Measurements from ENCODE around the gene MOB4.
"Not testable (repeated sequence)": the region's sequence is repeated elsewhere in the genome, so short reads cannot be mapped to it uniquely, and the experiment has no call there.

MOB4 gene

GRCh38 chr2:197514754-197515153, 1.1 kb upstream of the MOB4 start:
- H3K27me3 ChIP-seq (ENCODE audit: control insufficient read depth in 1 of 2, insufficient read depth in 2 of 2, low read length in 2 of 2): no peaks in the 10 kb centered on the region
- no peaks in the 10 kb centered on the region for H3K9me3 ChIP-seq (ENCODE audit: control insufficient read depth in 2 of 2, low read length in 2 of 2)
- no peaks in the 10 kb centered on the region for H3K36me3 ChIP-seq (ENCODE audit: control insufficient read depth in 2 of 2, insufficient read depth in 2 of 2, low read length in 2 of 2)
- peak overlapping the region; percentile 95 for H3K9ac ChIP-seq (ENCODE audit: low read length in 2 of 2)
- H3K4me1 ChIP-seq (ENCODE audit: control insufficient read depth, insufficient read depth, low read length): peaks cover 5% of the 10 kb centered on the region
- H3K4me3 ChIP-seq (ENCODE audit: low read length in 2 of 2): peak overlapping the region in 1 of 2 donors; percentile 91
- peak overlapping the region; percentile 93 for H3K27ac ChIP-seq (ENCODE audit: low read length)

GRCh38 chr2:197515315-197515738, 539 bp upstream of the MOB4 start:
- peak overlapping the region; percentile 91 to 98 for H3K4me3 ChIP-seq (ENCODE audit: low read length in 2 of 2)
- peaks cover 5% of the 10 kb centered on the region for H3K4me1 ChIP-seq (ENCODE audit: control insufficient read depth, insufficient read depth, low read length)
- H3K27me3 ChIP-seq (ENCODE audit: control insufficient read depth in 1 of 2, insufficient read depth in 2 of 2, low read length in 2 of 2): no peaks in the 10 kb centered on the region
- H3K36me3 ChIP-seq (ENCODE audit: control insufficient read depth in 2 of 2, insufficient read depth in 2 of 2, low read length in 2 of 2): no peaks in the 10 kb centered on the region
- no peaks in the 10 kb centered on the region for H3K9me3 ChIP-seq (ENCODE audit: control insufficient read depth in 2 of 2, low read length in 2 of 2)
- peak overlapping the region; percentile 93 for H3K27ac ChIP-seq (ENCODE audit: low read length)
- peak overlapping the region; percentile 95 for H3K9ac ChIP-seq (ENCODE audit: low read length in 2 of 2)

GRCh38 chr2:197516393-197516761, 511 bp downstream of the MOB4 start:
- Histone ChIP-seq H3K27me3 (ENCODE audit: control insufficient read depth in 1 of 2, insufficient read depth in 2 of 2, low read length in 2 of 2) (no peaks in the 10 kb centered on the region), H3K9me3 (ENCODE audit: control insufficient read depth in 2 of 2, low read length in 2 of 2) (no peaks in the 10 kb centered on the region), H3K9ac (ENCODE audit: low read length in 2 of 2) (peak overlapping the region; percentile 95), H3K36me3 (ENCODE audit: control insufficient read depth in 2 of 2, insufficient read depth in 2 of 2, low read length in 2 of 2) (no peaks in the 10 kb centered on the region), H3K4me1 (ENCODE audit: control insufficient read depth, insufficient read depth, low read length) (peaks cover 5% of the 10 kb centered on the region), H3K27ac (ENCODE audit: low read length) (peak overlapping the region; percentile 93), H3K4me3 (ENCODE audit: low read length in 2 of 2) (peak overlapping the region; percentile 91 to 98)

GRCh38 chr2:197517150-197517549, 1.3 kb downstream of the MOB4 start:
- H3K4me3 ChIP-seq (ENCODE audit: low read length in 2 of 2): peak overlapping the region; percentile 91 to 98
- peaks cover 5% of the 10 kb centered on the region for H3K4me1 ChIP-seq (ENCODE audit: control insufficient read depth, insufficient read depth, low read length)
- H3K36me3 ChIP-seq (ENCODE audit: control insufficient read depth in 2 of 2, insufficient read depth in 2 of 2, low read length in 2 of 2): no peaks in the 10 kb centered on the region
- H3K27ac ChIP-seq (ENCODE audit: low read length): no peak overlapping the region
- H3K9me3 ChIP-seq (ENCODE audit: control insufficient read depth in 2 of 2, low read length in 2 of 2): no peaks in the 10 kb centered on the region
- peak overlapping the region; percentile 95 for H3K9ac ChIP-seq (ENCODE audit: low read length in 2 of 2)
- H3K27me3 ChIP-seq (ENCODE audit: control insufficient read depth in 1 of 2, insufficient read depth in 2 of 2, low read length in 2 of 2): no peaks in the 10 kb centered on the region

GRCh38 chr2:197538412-197538811, 22.5 kb downstream of the MOB4 start:
- peaks cover 9 to 21% of the 10 kb centered on the region in 2 donors for H3K36me3 ChIP-seq (ENCODE audit: control insufficient read depth in 2 of 2, insufficient read depth in 2 of 2, low read length in 2 of 2)
- no peak overlapping the region for H3K27ac ChIP-seq (ENCODE audit: low read length)
- no peak overlapping the region for H3K4me3 ChIP-seq (ENCODE audit: low read length in 2 of 2)

GRCh38 chr2:197539734-197540133, 23.9 kb downstream of the MOB4 start:
- Histone ChIP-seq H3K4me1 (ENCODE audit: control insufficient read depth, insufficient read depth, low read length) (no peaks in the 10 kb centered on the region), H3K9me3 (ENCODE audit: control insufficient read depth in 2 of 2, low read length in 2 of 2) (no peaks in the 10 kb centered on the region), H3K9ac (ENCODE audit: low read length in 2 of 2) (no peak overlapping the region), H3K4me3 (ENCODE audit: low read length in 2 of 2) (no peak overlapping the region), H3K27ac (ENCODE audit: low read length) (no peak overlapping the region), H3K27me3 (ENCODE audit: control insufficient read depth in 1 of 2, insufficient read depth in 2 of 2, low read length in 2 of 2) (no peaks in the 10 kb centered on the region), H3K36me3 (ENCODE audit: control insufficient read depth in 2 of 2, insufficient read depth in 2 of 2, low read length in 2 of 2) (peaks cover 14 to 23% of the 10 kb centered on the region in 2 donors)

More at GRCh38 chr2:197538412-197538811, 22.5 kb downstream of the MOB4 start:
- no peaks in the 10 kb centered on the region for H3K27me3 ChIP-seq (ENCODE audit: control insufficient read depth in 1 of 2, insufficient read depth in 2 of 2, low read length in 2 of 2)
- no peak overlapping the region for H3K9ac ChIP-seq (ENCODE audit: low read length in 2 of 2)
- H3K4me1 ChIP-seq (ENCODE audit: control insufficient read depth, insufficient read depth, low read length): no peaks in the 10 kb centered on the region
- H3K9me3 ChIP-seq (ENCODE audit: control insufficient read depth in 2 of 2, low read length in 2 of 2): no peaks in the 10 kb centered on the region

GRCh38 chr2:197543206-197543605, 27.3 kb downstream of the MOB4 start:
- peaks cover 10 to 25% of the 10 kb centered on the region in 2 donors for H3K36me3 ChIP-seq (ENCODE audit: control insufficient read depth in 2 of 2, insufficient read depth in 2 of 2, low read length in 2 of 2)
- no peaks in the 10 kb centered on the region for H3K4me1 ChIP-seq (ENCODE audit: control insufficient read depth, insufficient read depth, low read length)
- H3K4me3 ChIP-seq (ENCODE audit: low read length in 2 of 2): no peak overlapping the region
- no peak overlapping the region for H3K9ac ChIP-seq (ENCODE audit: low read length in 2 of 2)
- H3K27me3 ChIP-seq (ENCODE audit: control insufficient read depth in 1 of 2, insufficient read depth in 2 of 2, low read length in 2 of 2): no peaks in the 10 kb centered on the region
- no peak overlapping the region for H3K27ac ChIP-seq (ENCODE audit: low read length)
- no peaks in the 10 kb centered on the region for H3K9me3 ChIP-seq (ENCODE audit: control insufficient read depth in 2 of 2, low read length in 2 of 2)

GRCh38 chr2:197547163-197547900, 31.5 kb downstream of the MOB4 start:
- Histone ChIP-seq H3K9me3 (ENCODE audit: control insufficient read depth in 2 of 2, low read length in 2 of 2) (no peaks in the 10 kb centered on the region), H3K4me3 (ENCODE audit: low read length in 2 of 2) (no peak overlapping the region), H3K36me3 (ENCODE audit: control insufficient read depth in 2 of 2, insufficient read depth in 2 of 2, low read length in 2 of 2) (peaks cover 14 to 37% of the 10 kb centered on the region in 2 donors), H3K9ac (ENCODE audit: low read length in 2 of 2) (no peak overlapping the region), H3K4me1 (ENCODE audit: control insufficient read depth, insufficient read depth, low read length) (no peaks in the 10 kb centered on the region), H3K27me3 (ENCODE audit: control insufficient read depth in 1 of 2, insufficient read depth in 2 of 2, low read length in 2 of 2) (no peaks in the 10 kb centered on the region), H3K27ac (ENCODE audit: low read length) (no peak overlapping the region)

GRCh38 chr2:197548582-197548981, 32.7 kb downstream of the MOB4 start:
- no peak overlapping the region for H3K9ac ChIP-seq (ENCODE audit: low read length in 2 of 2)
- no peaks in the 10 kb centered on the region for H3K9me3 ChIP-seq (ENCODE audit: control insufficient read depth in 2 of 2, low read length in 2 of 2)
- H3K36me3 ChIP-seq (ENCODE audit: control insufficient read depth in 2 of 2, insufficient read depth in 2 of 2, low read length in 2 of 2): peaks cover 12 to 36% of the 10 kb centered on the region in 2 donors
- no peak overlapping the region for H3K4me3 ChIP-seq (ENCODE audit: low read length in 2 of 2)
- H3K27ac ChIP-seq (ENCODE audit: low read length): no peak overlapping the region
- H3K27me3 ChIP-seq (ENCODE audit: control insufficient read depth in 1 of 2, insufficient read depth in 2 of 2, low read length in 2 of 2): no peaks in the 10 kb centered on the region
- H3K4me1 ChIP-seq (ENCODE audit: control insufficient read depth, insufficient read depth, low read length): no peaks in the 10 kb centered on the region

GRCh38 chr2:197551260-197551659, 35.4 kb downstream of the MOB4 start:
- H3K9ac ChIP-seq (ENCODE audit: low read length in 2 of 2); H3K27me3 ChIP-seq (ENCODE audit: control insufficient read depth in 1 of 2, insufficient read depth in 2 of 2, low read length in 2 of 2); H3K9me3 ChIP-seq (ENCODE audit: control insufficient read depth in 2 of 2, low read length in 2 of 2); H3K4me3 ChIP-seq (ENCODE audit: low read length in 2 of 2); H3K4me1 ChIP-seq (ENCODE audit: control insufficient read depth, insufficient read depth, low read length); H3K27ac ChIP-seq (ENCODE audit: low read length): not testable (repeated sequence)
- H3K36me3 ChIP-seq (ENCODE audit: control insufficient read depth in 2 of 2, insufficient read depth in 2 of 2, low read length in 2 of 2): peaks cover 8 to 32% of the 10 kb centered on the region in 2 donors

GRCh38 chr2:197555467-197555866, 39.6 kb downstream of the MOB4 start:
- Histone ChIP-seq H3K36me3 (ENCODE audit: control insufficient read depth in 2 of 2, insufficient read depth in 2 of 2, low read length in 2 of 2) (peaks cover 9 to 23% of the 10 kb centered on the region in 2 donors), H3K9me3 (ENCODE audit: control insufficient read depth in 2 of 2, low read length in 2 of 2) (no peaks in the 10 kb centered on the region), H3K27ac (ENCODE audit: low read length) (no peak overlapping the region), H3K4me3 (ENCODE audit: low read length in 2 of 2) (no peak overlapping the region), H3K9ac (ENCODE audit: low read length in 2 of 2) (no peak overlapping the region), H3K27me3 (ENCODE audit: control insufficient read depth in 1 of 2, insufficient read depth in 2 of 2, low read length in 2 of 2) (no peaks in the 10 kb centered on the region), H3K4me1 (ENCODE audit: control insufficient read depth, insufficient read depth, low read length) (no peaks in the 10 kb centered on the region)

All from stomach smooth muscle (tissue), 2 donors.